Endodermal cell (in vitro differentiated cells): ENCODE measurements around the gene COMP. TPM values are rescaled to one million over a fixed set of nuclear protein-coding genes. Genes with fewer than 3 reads are reported as not detected.

Source experiments
- DNase-seq: peaks from one replicate; pipeline ENCODE4 v3.0.0-alpha.2; 2017
- H3K27ac ChIP-seq: 2 replicates; pipeline ENCODE4 v1.5.1; 2013; ENCODE audit warnings: mild to moderate bottlenecking, low read depth, low read length, moderate library complexity
- H3K27me3 ChIP-seq: 2 replicates; pipeline ENCODE4 v1.6.1; 2013; ENCODE audit warnings: mild to moderate bottlenecking, low read length, moderate library complexity; ENCODE audit not compliant: insufficient read depth, control insufficient read depth, poor library complexity, severe bottlenecking
- H3K36me3 ChIP-seq: 2 replicates; pipeline ENCODE4 v1.7.0; 2013; ENCODE audit warnings: mild to moderate bottlenecking, low read length, moderate library complexity; ENCODE audit not compliant: control insufficient read depth, insufficient read depth
- H3K4me1 ChIP-seq: one replicate; pipeline ENCODE4 v1.7.0; 2013; ENCODE audit warnings: low read length; ENCODE audit not compliant: control insufficient read depth, insufficient read depth
- H3K4me3 ChIP-seq: 2 replicates; pipeline ENCODE4 v1.5.1; 2013; ENCODE audit warnings: mild to moderate bottlenecking, low read length, moderate library complexity
- H3K9ac ChIP-seq: 2 replicates; pipeline ENCODE4 v1.6.1; 2013; ENCODE audit warnings: mild to moderate bottlenecking, low read length, moderate library complexity; ENCODE audit not compliant: poor library complexity, severe bottlenecking; ENCODE audit errors: extremely low read depth
- H3K9me3 ChIP-seq: 2 replicates; pipeline ENCODE4 v1.6.1; 2013; ENCODE audit warnings: mild to moderate bottlenecking, low read length, moderate library complexity; ENCODE audit not compliant: control insufficient read depth
- H3K27ac Mint-ChIP-seq: 2 replicates; pipeline ENCODE4 v1.8.0; 2020; ENCODE audit warnings: mixed read lengths
- H3K27me3 Mint-ChIP-seq: 2 replicates; pipeline ENCODE4 v1.8.0; 2021; ENCODE audit warnings: mild to moderate bottlenecking, mixed read lengths; ENCODE audit not compliant: insufficient read depth
- H3K36me3 Mint-ChIP-seq: 2 replicates; pipeline ENCODE4 v1.8.0; 2020; ENCODE audit warnings: low read depth, mixed read lengths
- H3K4me1 Mint-ChIP-seq: 2 replicates; pipeline ENCODE4 v1.8.0; 2020; ENCODE audit warnings: mixed read lengths
- H3K4me3 Mint-ChIP-seq: 2 replicates; pipeline ENCODE4 v1.8.0; 2020; ENCODE audit warnings: mild to moderate bottlenecking, moderate library complexity, mixed read lengths
- H3K9me3 Mint-ChIP-seq: 2 replicates; pipeline ENCODE4 v1.8.0; 2020; ENCODE audit warnings: mild to moderate bottlenecking, mixed read lengths
- CTCF ChIP-seq: fragments of 200-600 bp; sonication (generic); conservative IDR thresholded peaks from 2 replicates; pipeline ENCODE4 v1.5.0; 2021; ENCODE audit warnings: antibody characterized with exemption, mild to moderate bottlenecking
- WGBS, 2 experiments: methylation state at CpG; one replicate each; pipeline versions ENCODE4 v1.1.5 to v1.1.7; 2013; ENCODE audit warnings: missing lambda C conversion rate in 2 of 2, mixed read lengths in 1 of 2; ENCODE audit not compliant: insufficient coverage in 1 of 2, insufficient read length in 1 of 2; 5-methylcytosine and 5-hydroxymethylcytosine counted together
- total RNA-seq, 2 donors: library from RNA; stranded (reverse); fragmentation: NEBNext Ultra II Directional in 1 of 2; extraction: Animal tissue kit (Norgen Biotek cat#: 25700) in 1 of 2; gene quantifications; 2 replicates in 1 of 2; 3 replicates in 1 of 2; pipeline ENCODE4 v1.2.1, GENCODE V29; 2021

COMP gene
- total RNA-seq, 2 donors from 2014 or later, result not detected

- H3K9me3 ChIP-seq, result no peaks in the 10 kb centered on the region
- DNase-seq, result no peak
- no peak overlapping the region for H3K9ac ChIP-seq
- H3K36me3 ChIP-seq, result no peaks in the 10 kb centered on the region
- no peaks in the 10 kb centered on the region for H3K36me3 Mint-ChIP-seq
- peaks cover 35% of the 10 kb centered on the region for H3K27me3 ChIP-seq
- WGBS, 2 experiments, result 88 to 93% methylated on average over 5 of the region's 5 CpGs
- TF ChIP-seq CTCF, result no peak
- H3K27me3 Mint-ChIP-seq, result peaks cover 16% of the 10 kb centered on the region
- H3K4me3 ChIP-seq, result no peak overlapping the region
- no peak overlapping the region for H3K27ac ChIP-seq
- H3K4me3 Mint-ChIP-seq, result no peak overlapping the region
- H3K4me1 Mint-ChIP-seq, result no peaks in the 10 kb centered on the region
- H3K4me1 ChIP-seq, result no peaks in the 10 kb centered on the region
- no peaks in the 10 kb centered on the region for H3K9me3 Mint-ChIP-seq
- H3K27ac Mint-ChIP-seq, result no peak overlapping the region
Measured at GRCh38 chr19:18803550-18804138, 12.5 kb upstream of the COMP start.

GRCh38 chr19:18802354-18802753 lies 11.2 kb upstream of the COMP start:
- no peak overlapping the region for H3K4me3 ChIP-seq
- peak; percentile 87 for DNase-seq
- no peaks in the 10 kb centered on the region for H3K4me1 Mint-ChIP-seq
- 58 to 67% methylated on average over 7 to 11 of the region's 11 CpGs for WGBS, 2 experiments
- TF ChIP-seq CTCF, result no peak
- no peaks in the 10 kb centered on the region for H3K36me3 ChIP-seq
- H3K36me3 Mint-ChIP-seq, result no peaks in the 10 kb centered on the region
- H3K27me3 Mint-ChIP-seq, result peaks cover 18% of the 10 kb centered on the region
- no peak overlapping the region for H3K27ac Mint-ChIP-seq
- no peak overlapping the region for H3K27ac ChIP-seq
- no peaks in the 10 kb centered on the region for H3K9me3 Mint-ChIP-seq
- no peaks in the 10 kb centered on the region for H3K4me1 ChIP-seq
- peaks cover 41% of the 10 kb centered on the region for H3K27me3 ChIP-seq
- H3K9ac ChIP-seq, result no peak overlapping the region
- no peak overlapping the region for H3K4me3 Mint-ChIP-seq
- no peaks in the 10 kb centered on the region for H3K9me3 ChIP-seq

GRCh38 chr19:18800636-18801035 lies 9.5 kb upstream of the COMP start:
- no peak for DNase-seq
- no peak overlapping the region for H3K27ac Mint-ChIP-seq
- no peaks in the 10 kb centered on the region for H3K4me1 Mint-ChIP-seq
- H3K9ac ChIP-seq, result no peak overlapping the region
- H3K36me3 Mint-ChIP-seq, result no peaks in the 10 kb centered on the region
- no peak overlapping the region for H3K27ac ChIP-seq
- 77 to 85% methylated on average over 9 to 10 of the region's 10 CpGs for WGBS, 2 experiments
- H3K4me1 ChIP-seq, result no peaks in the 10 kb centered on the region
- no peak for TF ChIP-seq CTCF
- H3K4me3 ChIP-seq, result no peak overlapping the region
- peaks cover 58% of the 10 kb centered on the region for H3K27me3 ChIP-seq
- H3K9me3 ChIP-seq, result no peaks in the 10 kb centered on the region
- H3K36me3 ChIP-seq, result no peaks in the 10 kb centered on the region
- no peaks in the 10 kb centered on the region for H3K9me3 Mint-ChIP-seq
- peaks cover 35% of the 10 kb centered on the region for H3K27me3 Mint-ChIP-seq
- no peak overlapping the region for H3K4me3 Mint-ChIP-seq
